Measurements from ENCODE around the gene TRAPPC14. TPM values are rescaled to one million over a fixed set of nuclear protein-coding genes. Genes with fewer than 3 reads are reported as not detected.

TRAPPC14 gene, protein sequence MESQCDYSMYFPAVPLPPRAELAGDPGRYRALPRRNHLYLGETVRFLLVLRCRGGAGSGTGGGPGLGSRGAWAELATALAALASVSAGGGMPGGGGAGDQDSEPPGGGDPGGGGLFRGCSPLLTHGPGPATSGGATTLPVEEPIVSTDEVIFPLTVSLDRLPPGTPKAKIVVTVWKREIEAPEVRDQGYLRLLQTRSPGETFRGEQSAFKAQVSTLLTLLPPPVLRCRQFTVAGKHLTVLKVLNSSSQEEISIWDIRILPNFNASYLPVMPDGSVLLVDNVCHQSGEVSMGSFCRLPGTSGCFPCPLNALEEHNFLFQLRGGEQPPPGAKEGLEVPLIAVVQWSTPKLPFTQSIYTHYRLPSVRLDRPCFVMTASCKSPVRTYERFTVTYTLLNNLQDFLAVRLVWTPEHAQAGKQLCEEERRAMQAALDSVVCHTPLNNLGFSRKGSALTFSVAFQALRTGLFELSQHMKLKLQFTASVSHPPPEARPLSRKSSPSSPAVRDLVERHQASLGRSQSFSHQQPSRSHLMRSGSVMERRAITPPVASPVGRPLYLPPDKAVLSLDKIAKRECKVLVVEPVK
- 9.6 to 15.0 TPM (median 13.6 TPM) in 5 replicates for total RNA-seq (2022; extraction: Qiagen RNA extraction)

DNA sequence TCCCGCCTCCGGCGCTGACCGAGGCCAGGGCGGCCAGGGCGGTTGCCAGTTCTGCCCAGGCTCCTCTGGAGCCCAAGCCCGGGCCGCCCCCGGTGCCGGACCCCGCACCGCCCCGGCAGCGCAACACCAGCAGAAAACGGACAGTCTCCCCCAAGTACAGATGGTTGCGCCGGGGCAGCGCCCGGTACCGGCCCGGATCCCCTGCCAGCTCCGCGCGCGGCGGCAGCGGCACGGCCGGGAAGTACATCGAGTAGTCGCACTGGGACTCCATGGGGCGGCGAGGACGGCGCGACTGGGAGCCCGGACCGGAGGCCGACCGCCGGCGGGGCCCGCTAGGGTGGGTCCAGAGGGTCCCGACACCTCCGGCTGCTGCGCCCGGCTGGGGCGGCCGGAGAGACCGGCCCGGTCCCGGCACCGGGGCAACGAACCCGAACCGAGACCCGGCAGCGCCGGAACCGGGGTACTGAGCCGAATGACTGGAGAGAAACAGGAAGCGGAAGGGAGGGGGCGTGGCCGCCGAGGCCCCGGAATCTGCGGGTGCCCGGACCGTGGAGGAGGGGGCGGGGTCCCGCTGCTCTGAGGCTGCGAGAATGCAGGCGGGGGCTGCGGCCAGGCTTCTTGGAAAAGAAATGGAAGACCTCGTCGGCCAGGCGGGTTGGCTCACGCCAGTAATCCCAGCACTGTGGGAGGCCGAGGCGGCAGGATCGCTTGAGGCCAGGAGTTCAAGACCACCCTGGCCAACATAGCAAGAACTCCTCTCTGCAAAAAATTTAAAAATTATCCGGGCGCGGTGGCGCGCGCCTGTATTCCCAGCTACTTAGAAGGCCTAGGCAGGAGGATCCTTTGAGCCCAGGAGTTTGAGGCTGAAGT, at the start of gene TRAPPC14:
Gene TRAPPC14, minus strand, starts transcription at position 495 of the 870 bp plus-strand sequence. Its CDS starts 224 bp downstream, at position 271.

DNA sequence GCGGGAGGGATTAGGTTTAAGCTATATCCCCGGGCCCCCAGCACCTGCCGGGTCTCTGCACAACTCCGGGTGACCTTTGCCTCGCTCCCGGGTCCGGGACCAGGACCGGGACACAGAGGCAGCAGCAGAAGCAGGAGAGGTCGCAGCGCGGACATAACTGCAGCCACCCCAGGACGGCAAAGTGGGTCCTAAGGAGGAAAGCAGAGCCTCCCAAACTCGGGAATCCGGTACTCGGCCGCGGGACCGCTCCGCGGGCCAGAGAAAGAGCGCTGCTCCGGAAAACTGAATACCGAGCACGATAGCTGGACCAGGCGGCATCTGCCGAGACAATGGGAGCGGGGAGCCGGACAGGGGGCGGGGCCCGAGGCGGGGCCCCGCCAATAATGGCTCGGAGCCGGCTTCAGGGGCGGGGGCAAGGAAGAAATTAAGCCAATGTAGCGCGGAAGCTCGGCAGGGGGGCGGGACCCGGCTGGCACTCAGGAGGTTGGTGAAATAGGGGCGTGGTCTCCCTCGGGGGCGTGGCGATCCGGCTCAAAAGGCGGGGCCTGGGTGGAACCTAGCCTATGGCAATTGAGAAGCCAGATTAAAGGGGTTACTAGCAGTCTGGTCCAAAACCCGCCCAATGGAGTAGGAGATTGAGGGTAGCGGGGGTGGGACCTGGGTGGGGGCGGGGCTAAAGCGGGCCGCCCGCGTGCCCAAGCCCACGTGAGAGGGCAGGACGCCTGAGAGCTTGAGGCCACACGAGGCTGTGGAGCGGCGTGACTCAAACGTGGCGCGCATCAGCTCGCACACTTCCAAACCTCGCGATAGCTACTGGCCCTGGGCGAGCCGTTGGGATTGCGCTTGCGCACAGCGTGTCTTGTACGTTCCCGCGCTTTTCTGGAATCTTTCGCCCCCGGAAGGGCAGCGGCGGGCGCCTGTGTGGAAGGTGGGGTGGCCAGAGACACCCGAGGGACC, 18.8 kb upstream of the TRAPPC14 start, which contains the start of the genes GPC2 and STAG3:
Gene GPC2, minus strand, starts transcription at position 337 of the 957 bp plus-strand sequence. Its CDS starts 182 bp downstream, at position 155.
Gene STAG3, plus strand, starts transcription at position 874 of the 957 bp plus-strand sequence. CDS start 2,639 bp downstream, outside the sequence.

DNA sequence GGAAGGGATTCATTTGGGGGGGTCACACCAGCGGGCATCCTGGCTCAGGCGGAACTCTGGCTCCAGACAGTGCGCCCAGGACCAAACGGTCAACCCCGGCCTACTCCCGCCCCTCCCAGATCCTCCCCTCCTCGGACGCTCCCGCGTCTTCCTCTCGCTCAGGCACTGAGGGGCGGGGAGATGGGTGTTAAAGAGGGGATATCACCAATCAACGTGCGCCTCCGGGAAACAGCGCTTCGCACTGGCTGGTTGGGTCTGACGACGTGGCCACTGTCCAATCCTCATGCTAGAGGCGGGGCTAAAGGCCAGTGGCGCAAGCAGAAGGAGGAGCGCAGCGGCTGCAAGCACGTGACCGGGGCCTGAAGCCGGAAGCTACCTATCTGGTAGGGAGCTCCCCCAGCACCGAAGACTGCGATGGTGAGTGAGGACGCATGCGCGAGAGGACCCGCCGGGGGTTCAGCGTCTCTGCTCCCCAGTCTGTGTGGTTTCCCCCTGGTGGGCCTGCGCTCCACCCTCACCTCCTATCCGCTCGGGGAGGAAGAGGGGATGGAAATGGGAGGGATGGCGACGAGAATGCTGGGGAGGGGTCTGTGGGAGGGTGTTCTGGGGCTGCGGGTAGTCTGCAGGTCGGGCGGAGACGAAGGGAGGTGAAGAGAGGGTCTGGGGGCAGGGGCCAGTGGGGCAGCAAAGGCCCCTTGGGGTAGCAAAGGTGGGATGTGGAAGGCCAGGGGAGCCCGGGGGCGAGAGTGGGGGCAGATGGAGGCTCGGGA, 9.8 kb downstream of the TRAPPC14 start, which contains the start of gene LAMTOR4:
Gene LAMTOR4, plus strand, starts transcription at position 360 of the 770 bp plus-strand sequence. Its CDS starts 55 bp downstream, at position 415.

DNA sequence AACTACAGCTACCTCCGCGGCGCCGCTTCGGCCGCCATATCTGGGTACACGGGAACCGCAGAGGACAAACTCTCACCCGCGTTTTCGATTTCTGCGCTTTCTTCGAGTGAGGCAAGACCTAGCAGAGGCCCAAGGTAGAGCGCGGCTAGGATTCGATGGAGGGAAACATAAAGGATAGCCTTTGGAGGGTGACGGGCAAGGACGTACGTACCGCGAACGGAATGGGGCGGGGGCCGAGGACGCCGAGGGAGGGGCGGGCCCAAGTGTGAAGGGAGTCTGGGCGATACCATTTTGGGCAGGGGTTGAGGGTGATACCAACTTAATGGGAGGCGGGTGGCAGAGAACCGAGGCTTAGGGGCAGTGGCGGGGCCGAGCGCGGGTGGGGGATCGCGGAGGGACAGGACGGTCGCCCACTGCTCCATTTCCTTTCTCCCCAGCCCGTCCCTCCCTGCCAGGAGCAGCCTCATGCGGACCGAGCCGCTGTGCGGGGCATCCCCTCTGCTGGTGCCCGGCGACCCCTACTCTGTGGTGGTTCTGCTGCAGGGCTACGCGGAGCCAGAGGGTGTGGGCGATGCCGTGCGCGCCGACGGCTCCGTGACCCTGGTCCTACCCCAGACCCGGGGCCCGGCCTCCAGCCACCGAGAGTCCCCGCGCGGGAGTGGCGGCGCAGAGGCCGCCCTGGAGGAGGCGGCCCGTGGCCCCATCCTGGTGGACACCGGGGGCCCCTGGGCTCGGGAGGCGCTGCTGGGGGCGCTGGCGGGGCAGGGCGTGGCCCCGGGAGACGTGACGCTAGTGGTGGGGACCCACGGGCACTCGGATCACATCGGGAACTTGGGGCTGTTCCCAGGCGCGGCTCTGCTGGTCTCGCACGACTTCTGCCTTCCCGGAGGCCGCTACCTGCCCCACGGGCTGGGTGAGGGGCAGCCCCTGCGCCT, 31.3 kb downstream of the TRAPPC14 start, which contains the start of gene MBLAC1:
Gene MBLAC1, plus strand, starts transcription at position 37 of the 935 bp plus-strand sequence. Its CDS starts 429 bp downstream, at position 466.

DNA sequence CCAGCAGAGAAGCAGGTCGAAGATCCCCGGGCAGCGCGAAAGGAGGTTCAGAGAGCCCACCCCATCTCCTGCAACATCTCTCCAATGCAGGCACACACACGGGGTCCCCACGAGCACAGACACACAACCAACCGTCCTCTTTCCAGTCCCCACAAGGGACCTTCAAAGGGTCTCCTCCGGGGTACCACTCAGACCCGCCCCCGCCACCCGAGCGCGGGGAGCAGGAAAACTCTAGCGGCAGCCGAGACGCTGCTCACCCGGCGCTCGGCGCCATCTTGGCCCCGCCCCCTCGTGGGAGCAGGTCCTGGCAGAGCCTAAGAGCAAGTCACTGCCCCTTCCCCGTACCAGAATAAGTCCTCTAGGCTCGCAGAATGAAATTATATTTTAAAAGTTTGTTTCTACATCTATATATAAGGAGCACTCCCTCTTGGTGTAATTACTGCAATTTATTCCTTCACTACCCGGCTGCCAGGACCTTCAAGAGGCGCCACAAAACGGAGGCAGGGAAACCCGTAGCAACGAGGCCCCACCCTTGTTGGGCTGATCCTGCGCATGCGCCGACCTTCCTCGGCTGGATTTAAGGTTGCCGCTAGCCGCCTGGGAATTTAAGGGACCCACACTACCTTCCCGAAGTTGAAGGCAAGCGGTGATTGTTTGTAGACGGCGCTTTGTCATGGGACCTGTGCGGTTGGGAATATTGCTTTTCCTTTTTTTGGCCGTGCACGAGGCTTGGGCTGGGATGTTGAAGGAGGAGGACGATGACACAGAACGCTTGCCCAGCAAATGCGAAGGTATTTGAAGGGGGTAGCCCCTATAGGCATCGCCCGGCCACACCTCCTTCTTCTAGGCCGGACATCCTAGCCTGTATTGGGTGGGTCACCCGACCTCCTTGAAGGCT, 39.2 kb downstream of the TRAPPC14 start, which contains the start of the genes CNPY4 and TAF6:
Gene CNPY4, plus strand, starts transcription at position 563 of the 898 bp plus-strand sequence. Its CDS starts 111 bp downstream, at position 674.
Gene TAF6, minus strand, starts transcription at position 287 of the 898 bp plus-strand sequence. CDS start 5,149 bp downstream, outside the sequence.

Other genes with a start within 250 kb of the TRAPPC14 start
- 24.6 to 27.9 TPM (median 25.0 TPM) in 5 replicates for gene TRIM4, start 239.2 kb downstream of the TRAPPC14 start, total RNA-seq (2022; extraction: Qiagen RNA extraction)
- gene GJC3, start 229.1 kb downstream of the TRAPPC14 start, total RNA-seq (2022; extraction: Qiagen RNA extraction), result 0.12 to 0.21 TPM (median 0.12 TPM) in 3 of 5 replicates, not detected in the others
- gene AZGP1, start 182.7 kb downstream of the TRAPPC14 start, total RNA-seq (2022; extraction: Qiagen RNA extraction), result 0.13 TPM in 1 of 5 replicates, not detected in the others
- gene ZKSCAN1, start 143.1 kb downstream of the TRAPPC14 start, total RNA-seq (2022; extraction: Qiagen RNA extraction), result 6.4 to 9.7 TPM (median 9.0 TPM) in 5 replicates
- 9.7 to 12.3 TPM (median 10.5 TPM) in 5 replicates for gene ZSCAN21, start 108.9 kb downstream of the TRAPPC14 start, total RNA-seq (2022; extraction: Qiagen RNA extraction)
- gene ZNF3, start 77.0 kb downstream of the TRAPPC14 start, total RNA-seq (2022; extraction: Qiagen RNA extraction), result 19.3 to 20.9 TPM (median 20.5 TPM) in 5 replicates
- gene COPS6, start 69.8 kb downstream of the TRAPPC14 start, total RNA-seq (2022; extraction: Qiagen RNA extraction), result 157 to 189 TPM (median 174 TPM) in 5 replicates
- gene MCM7, start 57.3 kb downstream of the TRAPPC14 start, total RNA-seq (2022; extraction: Qiagen RNA extraction), result 223 to 248 TPM (median 243 TPM) in 5 replicates
- 13.0 to 16.0 TPM (median 14.8 TPM) in 5 replicates for gene AP4M1, start 57.1 kb downstream of the TRAPPC14 start, total RNA-seq (2022; extraction: Qiagen RNA extraction)
- 56.8 to 66.8 TPM (median 63.6 TPM) in 5 replicates for gene TAF6, start 39.4 kb downstream of the TRAPPC14 start, total RNA-seq (2022; extraction: Qiagen RNA extraction)
- 8.9 to 11.2 TPM (median 11.0 TPM) in 5 replicates for gene CNPY4, start 39.1 kb downstream of the TRAPPC14 start, total RNA-seq (2022; extraction: Qiagen RNA extraction)
- 2.5 to 3.5 TPM (median 3.1 TPM) in 5 replicates for gene MBLAC1, start 31.8 kb downstream of the TRAPPC14 start, total RNA-seq (2022; extraction: Qiagen RNA extraction)
- 153 to 203 TPM (median 178 TPM) in 5 replicates for gene LAMTOR4, start 9.8 kb downstream of the TRAPPC14 start, total RNA-seq (2022; extraction: Qiagen RNA extraction)
- 0.12 to 0.23 TPM (median 0.16 TPM) in 4 of 5 replicates, not detected in the other for gene GAL3ST4, start 9.9 kb upstream of the TRAPPC14 start, total RNA-seq (2022; extraction: Qiagen RNA extraction)
- 0.62 to 1.5 TPM (median 1.0 TPM) in 5 replicates for gene GPC2, start 18.7 kb upstream of the TRAPPC14 start, total RNA-seq (2022; extraction: Qiagen RNA extraction)
- gene STAG3, start 19.2 kb upstream of the TRAPPC14 start, total RNA-seq (2022; extraction: Qiagen RNA extraction), result 0.06 to 0.41 TPM (median 0.23 TPM) in 5 replicates
- gene PVRIG, start 61.2 kb upstream of the TRAPPC14 start, total RNA-seq (2022; extraction: Qiagen RNA extraction), result not detected in 5 replicates
- not detected in 5 replicates for gene SPDYE3, start 149.0 kb upstream of the TRAPPC14 start, total RNA-seq (2022; extraction: Qiagen RNA extraction)
- 21.1 to 37.1 TPM (median 26.3 TPM) in 5 replicates for gene PILRB, start 199.4 kb upstream of the TRAPPC14 start, total RNA-seq (2022; extraction: Qiagen RNA extraction)
- 4.1 to 6.3 TPM (median 4.4 TPM) in 5 replicates for gene PILRA, start 214.8 kb upstream of the TRAPPC14 start, total RNA-seq (2022; extraction: Qiagen RNA extraction)

All from A549 treated with Mapracorat at 1 μM for 4 hours (cell line).